Gastrocnemius medialis (tissue), 4 donors: ENCODE data around the gene PLEKHM1.
"Not testable (repeated sequence)": the region's sequence is repeated elsewhere in the genome, so short reads cannot be mapped to it uniquely, and the experiment has no call there.

Experiments used
- CTCF ChIP-seq, 5 experiments: fragments of 450-650 bp in 3 of 5; fragments of 200-600 bp in 2 of 5; sonication (generic) in 2 of 5; IDR thresholded peaks in 4 of 5; conservative IDR thresholded peaks in 1 of 5; 1 replicate in 4 of 5; 2 replicates in 1 of 5; pipeline ENCODE4 v1.5.1; 2016 to 2019; ENCODE audit warnings: antibody characterized with exemption in 5 of 5, mild to moderate bottlenecking in 3 of 5, moderate library complexity in 3 of 5
- POLR2A ChIP-seq, 2 donors: fragments of 450-650 bp; IDR thresholded peaks; one replicate each; pipeline ENCODE4 v1.6.1; 2017; ENCODE audit warnings: antibody characterized with exemption in 2 of 2, mild to moderate bottlenecking in 2 of 2, moderate library complexity in 2 of 2

- not testable (repeated sequence) for TF ChIP-seq POLR2A (IDR thresholded peaks at IDR 0.05); CTCF (IDR thresholded peaks at IDR 0.05 in 4 of 5, conservative IDR thresholded peaks at IDR 0.05 in 1 of 5)
Observed at GRCh38 chr17:45444856-45445820, 45.4 kb downstream of the PLEKHM1 start.
